Activated effector memory CD4-positive, alpha-beta T cell treated with anti-CD3 and anti-CD28 coated beads, Interleukin-2, amount 50 U/mL, for 16 hours (primary cell): ENCODE measurements around the gene M1AP.
A peak's percentile ranks its signal among the peaks of the same experiment; 100 is the strongest.

Experiments used
- DNase-seq: peaks from one replicate; pipeline ENCODE4 v3.0.0-alpha.2; 2020

Gene M1AP

DNA sequence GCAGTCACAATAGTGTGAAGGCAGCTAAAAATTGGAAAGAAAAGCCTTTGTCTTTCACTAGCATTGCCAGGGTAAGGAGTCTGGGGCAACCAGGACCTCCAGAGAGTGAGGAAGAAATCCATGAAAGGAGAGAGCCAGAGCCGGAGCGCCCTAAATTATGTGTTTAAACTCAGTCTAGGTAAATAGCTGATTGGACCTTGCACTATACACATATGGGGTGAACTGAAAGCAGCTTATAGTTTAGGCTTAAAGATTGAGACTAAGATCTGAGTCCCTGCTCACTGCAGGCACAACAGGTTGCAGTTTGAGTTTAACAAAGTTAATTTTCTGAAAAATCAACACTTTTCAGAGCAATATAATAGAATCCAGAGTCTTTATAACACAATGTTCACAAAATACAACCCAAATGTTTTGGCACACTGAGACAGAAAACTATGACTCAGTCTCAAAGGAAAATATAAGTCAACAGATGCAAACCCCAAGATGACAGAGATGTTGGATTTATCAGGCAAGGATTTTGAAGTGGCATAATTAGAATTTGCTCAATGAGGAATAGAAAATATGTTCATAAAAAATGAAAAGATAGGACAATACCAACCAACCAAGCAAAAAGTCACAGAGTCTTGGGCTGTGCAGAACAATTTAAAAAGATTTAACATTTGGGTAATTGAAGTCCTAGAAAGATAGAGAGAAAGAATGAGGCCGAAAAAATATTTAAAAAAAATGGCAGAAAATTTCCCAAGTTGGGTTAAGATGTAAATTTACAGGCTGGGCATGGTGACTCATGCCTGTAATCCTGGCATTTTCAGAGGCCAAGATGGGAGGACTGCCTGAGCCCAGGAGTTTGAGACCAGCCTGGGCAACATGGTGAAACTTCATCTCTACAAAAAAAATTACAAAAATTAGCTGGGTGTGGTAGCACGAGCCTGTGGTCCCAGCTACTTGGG lies 54.0 kb downstream of the M1AP start:
- no peak for DNase-seq

DNA sequence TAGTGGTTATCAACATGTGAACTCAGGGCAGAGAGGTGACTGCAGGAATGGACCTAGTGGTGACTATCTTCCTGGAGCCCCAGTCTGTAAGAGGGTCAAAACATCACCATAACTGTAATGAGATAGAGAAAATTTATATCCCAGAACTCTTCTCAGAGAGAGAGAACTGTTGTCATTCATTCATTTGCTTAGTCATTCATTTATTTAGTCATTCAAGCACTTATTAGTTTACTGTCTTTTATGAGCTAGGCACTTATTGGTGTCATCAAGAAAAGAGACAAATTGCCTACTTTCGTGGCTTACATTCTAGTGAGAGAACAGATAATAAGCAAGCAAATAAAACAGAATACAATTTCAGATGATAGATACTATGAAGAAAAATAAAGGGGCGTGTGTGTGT lies 59.5 kb downstream of the M1AP start:
- no peak for DNase-seq

- DNase-seq: peak; percentile 81
Measured at GRCh38 chr2:74587664-74588277, 60.4 kb downstream of the M1AP start.

- DNase-seq: no peak
Measured at GRCh38 chr2:74585406-74586185, 62.5 kb downstream of the M1AP start.

- DNase-seq: no peak
Measured at GRCh38 chr2:74584088-74584645, 64.0 kb downstream of the M1AP start.

DNA sequence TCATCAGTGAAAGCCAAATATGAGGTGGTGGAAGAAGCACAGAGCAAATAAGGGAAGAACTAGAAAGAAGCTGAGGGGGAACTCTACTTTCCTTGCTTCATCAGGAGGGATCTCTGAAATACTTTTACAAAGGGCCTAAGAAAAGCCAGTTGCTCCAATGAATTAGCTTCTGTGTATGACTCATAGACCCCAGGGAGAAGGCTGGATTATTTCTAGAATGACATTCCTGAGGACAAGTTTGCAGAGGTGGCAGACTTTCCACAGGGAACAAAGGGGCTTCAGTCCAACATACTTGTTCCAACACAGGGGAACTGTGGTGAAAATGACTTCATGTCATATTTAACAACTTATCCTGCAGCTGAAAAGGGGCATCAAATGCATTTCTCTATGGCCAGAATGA lies 64.6 kb downstream of the M1AP start:
- DNase-seq: no peak

DNA sequence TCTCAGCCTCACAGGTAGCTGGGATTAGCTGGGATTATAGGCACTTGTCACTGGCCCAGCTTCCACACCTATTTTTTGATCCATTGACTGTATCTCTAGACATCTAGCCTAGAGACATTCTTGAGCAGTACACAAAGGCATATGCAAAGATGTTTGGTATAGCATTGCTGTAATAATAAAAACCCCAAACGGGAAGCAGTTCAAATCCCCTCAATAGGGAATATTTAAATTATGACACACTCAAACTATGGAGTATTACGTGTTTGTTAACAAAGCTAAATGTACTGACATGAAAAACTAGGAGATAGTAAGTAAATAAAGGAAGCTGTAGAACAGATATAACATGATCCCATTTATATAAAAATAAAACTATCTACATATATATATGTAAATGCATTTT lies 65.9 kb downstream of the M1AP start:
- DNase-seq: no peak

DNA sequence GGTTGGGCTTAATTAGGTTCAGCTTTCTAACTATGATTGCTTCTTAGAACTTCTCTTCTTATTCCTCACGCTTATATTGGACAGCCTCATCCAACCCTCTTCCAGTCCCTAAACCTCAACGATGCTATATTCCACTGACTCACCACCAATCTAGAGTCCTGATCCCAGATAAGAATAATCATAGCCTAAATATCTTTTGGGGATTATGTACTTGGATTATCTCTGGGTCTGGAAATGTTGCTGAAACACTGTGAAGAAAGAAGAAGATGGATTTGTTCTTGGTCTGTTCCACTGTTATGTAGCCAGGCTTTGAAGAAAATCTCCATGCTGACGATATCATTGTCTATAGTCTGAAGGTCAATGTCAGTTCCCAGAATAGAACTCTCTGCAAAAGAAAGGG lies 66.7 kb downstream of the M1AP start:
- no peak for DNase-seq

DNA sequence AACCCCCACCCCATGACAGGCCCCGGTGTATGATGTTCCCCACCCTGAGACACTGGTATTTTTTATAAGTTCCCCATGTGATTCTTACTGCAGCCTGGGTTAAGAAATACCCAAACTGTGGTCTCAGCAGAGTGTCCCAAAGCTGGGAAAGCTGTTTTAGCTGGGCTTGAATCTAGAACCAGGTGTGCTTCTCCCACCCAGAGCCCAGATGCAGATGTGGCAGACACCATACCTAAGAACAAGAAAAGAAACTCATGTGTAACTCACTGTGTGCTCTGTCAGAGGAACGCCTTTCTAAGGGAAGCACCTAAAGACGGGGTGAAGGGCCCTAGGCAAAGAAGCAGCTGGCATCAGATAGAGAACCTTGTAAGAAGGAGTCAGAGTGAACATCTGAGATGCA lies 69.7 kb downstream of the M1AP start:
- DNase-seq: no peak

DNA sequence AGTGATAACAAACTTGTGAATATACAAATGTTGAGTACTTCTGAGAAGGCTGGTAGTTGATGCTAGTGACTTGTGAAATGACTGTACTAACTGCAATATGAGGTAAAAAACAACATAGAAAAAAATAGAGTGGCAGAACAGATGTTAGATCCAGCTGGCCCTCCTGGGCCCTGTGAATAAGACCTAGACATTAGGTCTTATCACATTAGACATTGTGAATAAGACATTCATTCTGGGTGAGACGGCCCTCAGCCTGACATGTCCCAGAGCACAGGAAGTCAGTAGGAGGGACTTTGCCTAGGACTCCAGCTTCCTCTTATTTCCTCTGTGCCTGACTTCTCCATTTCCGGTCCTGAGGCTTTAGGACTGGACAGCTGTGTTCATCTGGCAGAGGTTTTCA lies 70.7 kb downstream of the M1AP start:
- no peak for DNase-seq

GRCh38 chr2:74576863-74577229 lies 71.3 kb downstream of the M1AP start:
- no peak for DNase-seq

DNA sequence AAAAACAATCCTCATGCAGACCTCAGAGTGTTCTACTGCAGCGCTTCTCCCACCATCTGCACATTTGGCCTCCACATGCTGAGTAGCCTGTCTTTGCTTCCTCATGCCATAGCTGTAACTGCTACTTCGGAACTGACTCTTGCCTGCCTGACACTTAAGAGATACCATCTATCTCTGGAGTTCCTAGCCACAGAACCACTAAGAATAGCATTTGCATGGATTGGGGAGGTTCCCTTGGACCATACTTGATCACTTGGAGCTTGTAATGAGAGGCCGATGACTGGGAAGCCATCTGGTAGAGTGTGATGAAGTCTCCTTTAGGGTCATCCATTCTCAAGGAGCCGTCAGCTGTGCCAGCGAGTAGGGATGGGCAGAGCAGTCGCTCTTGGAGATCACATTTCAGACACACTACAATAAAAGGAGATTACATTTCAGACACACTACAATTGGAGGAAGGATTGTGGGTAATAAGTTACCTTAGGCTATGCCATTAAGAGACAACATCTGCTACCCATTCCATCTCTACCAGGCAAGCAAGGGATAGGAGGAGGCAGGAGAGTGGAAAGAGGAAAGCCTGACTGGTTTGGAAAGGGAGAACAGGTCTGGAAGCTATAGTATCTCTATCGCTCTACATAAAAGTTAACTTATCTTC lies 71.8 kb downstream of the M1AP start:
- DNase-seq: no peak

DNA sequence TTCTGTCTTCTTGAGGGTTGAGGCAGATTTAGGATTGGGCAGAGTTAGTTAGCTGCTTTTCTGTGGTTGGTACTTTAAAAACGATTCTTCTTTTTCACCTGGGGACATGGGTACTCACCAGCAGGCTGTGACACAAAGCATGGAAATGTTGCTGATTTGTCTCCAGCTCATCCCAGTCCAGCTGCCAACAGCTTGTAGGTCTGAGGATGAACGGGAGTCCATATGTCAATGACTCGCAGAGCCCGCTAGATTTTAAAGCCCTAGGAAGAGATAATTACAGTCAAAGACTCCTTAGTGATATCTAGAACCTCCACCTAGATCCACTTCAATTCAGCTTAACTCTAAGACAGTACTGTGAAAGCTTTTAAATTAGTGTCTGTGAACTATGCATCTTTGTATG lies 72.8 kb downstream of the M1AP start:
- DNase-seq: no peak

GRCh38 chr2:74573747-74574562 lies 74.2 kb downstream of the M1AP start:
- no peak for DNase-seq

GRCh38 chr2:74572178-74572925 lies 75.8 kb downstream of the M1AP start:
- no peak for DNase-seq

GRCh38 chr2:74571058-74571457 lies 77.1 kb downstream of the M1AP start:
- DNase-seq: no peak

DNA sequence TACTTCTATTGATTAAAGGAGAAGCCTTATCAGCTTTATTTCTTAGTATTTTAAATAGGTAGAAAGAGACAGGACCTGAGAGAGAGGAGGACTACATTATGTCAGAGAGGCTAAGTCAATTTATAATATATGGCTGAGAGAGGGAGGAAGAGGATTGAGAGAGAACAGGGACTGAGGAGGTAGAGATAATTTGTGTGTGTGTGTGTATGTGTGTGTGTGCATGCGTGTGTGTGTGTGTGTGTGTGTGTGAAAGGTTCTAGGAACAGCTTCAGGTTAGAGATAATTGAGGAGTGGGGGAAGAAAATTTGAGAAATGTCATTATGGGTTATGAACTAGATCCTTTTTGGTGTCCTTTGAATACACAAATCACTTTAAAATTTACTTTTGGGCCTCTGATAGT lies 78.4 kb downstream of the M1AP start:
- DNase-seq: no peak

GRCh38 chr2:74567881-74568280 lies 80.2 kb downstream of the M1AP start:
- no peak for DNase-seq

DNA sequence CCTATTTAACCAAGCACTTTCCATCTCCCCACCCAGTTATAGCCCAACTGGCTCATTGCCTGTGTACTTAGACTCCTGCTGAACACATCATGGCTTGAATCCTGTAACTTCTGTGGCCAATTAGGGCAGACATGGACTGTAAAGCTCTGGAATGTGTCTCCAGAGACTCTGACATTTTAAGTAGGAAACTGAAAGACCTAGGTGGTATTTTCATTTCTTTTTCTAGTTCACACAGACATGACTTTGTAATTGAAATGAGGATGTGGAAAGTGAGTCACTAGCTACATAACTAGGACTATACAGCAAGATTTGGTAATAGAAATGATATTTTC lies 81.4 kb downstream of the M1AP start:
- DNase-seq: no peak

- DNase-seq: no peak
Measured at GRCh38 chr2:74566076-74566753, 81.9 kb downstream of the M1AP start.

GRCh38 chr2:74564222-74564621 lies 83.9 kb downstream of the M1AP start:
- no peak for DNase-seq
